GM19324 (cell line): Measurements from ENCODE around the gene ZC3H7B.
A peak's percentile ranks its signal among the peaks of the same experiment; 100 is the strongest.
"Not testable (repeated sequence)": the region's sequence is repeated elsewhere in the genome, so short reads cannot be mapped to it uniquely, and the experiment has no call there.

Experiments used
- ATAC-seq: cut with Tn5 transposase; IDR thresholded peaks from one replicate; pipeline ENCODE4 v1.9.1; 2021; ENCODE audit warnings: mild to moderate bottlenecking, moderate library complexity; ENCODE audit not compliant: unreplicated experiment, low FRiP score

The ZC3H7B gene

GRCh38 chr22:41285820-41286638 lies 15.3 kb upstream of the ZC3H7B start, which contains the start of gene RANGAP1:
RANGAP1 (minus strand) TSS chr22:41286187; CDS start chr22:41281044, 5,143 bp downstream.
- peak; percentile 95 for ATAC-seq

DNA sequence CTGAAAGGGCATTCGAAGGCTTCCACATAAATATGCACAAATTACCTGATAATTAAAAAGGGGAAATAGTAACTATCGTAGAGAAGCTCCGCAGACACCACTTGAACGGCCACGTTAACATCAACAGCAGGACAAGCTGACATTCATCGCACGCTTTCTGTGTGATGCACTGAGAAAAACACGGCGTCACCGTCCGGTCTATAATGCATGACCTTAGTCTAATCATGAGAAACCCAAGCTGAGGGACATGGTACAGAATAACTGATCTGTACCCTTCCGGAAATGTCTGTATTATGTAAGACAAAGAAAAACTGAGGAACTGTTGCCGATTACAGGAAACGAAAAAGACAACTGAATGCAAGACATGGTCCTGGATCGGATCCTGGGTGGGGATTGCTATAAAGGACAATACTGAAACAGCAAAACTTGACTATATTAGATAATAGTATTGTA lies 14.7 kb upstream of the ZC3H7B start:
- ATAC-seq, result peak; percentile 8

DNA sequence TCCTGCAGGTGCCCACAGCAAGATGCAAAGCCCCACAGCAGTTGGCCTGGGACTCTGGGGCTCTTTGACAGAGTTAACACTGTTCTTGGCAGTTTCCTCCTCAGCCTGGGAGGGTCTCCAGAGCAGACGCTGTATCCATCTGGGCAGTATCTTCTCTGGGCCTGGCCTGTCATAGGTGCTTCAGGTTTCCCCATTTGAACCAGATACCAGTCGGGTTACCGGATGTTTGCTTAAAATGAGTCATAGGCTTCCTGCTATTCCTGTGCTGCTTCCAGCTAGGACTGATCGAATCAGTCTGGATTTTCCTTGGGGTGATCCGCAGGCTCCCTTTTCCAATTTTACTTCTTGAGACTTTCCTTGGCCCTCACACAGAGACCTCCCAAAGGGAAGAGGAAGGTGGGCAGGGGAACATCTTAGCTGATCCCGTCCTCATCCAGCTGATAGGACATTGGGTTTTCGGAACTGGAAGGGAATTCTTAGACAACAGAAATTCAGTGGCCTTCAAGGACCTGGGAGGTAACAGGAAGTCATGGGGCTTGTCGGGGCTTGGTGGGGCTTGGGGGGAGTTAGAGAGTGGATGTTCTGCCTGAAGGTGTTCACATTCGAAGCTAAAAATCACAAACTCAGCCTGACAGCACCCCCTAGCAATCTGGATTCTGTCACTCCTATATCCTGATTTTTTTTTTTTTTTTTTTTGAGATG lies 12.9 kb upstream of the ZC3H7B start:
- no peak for ATAC-seq

DNA sequence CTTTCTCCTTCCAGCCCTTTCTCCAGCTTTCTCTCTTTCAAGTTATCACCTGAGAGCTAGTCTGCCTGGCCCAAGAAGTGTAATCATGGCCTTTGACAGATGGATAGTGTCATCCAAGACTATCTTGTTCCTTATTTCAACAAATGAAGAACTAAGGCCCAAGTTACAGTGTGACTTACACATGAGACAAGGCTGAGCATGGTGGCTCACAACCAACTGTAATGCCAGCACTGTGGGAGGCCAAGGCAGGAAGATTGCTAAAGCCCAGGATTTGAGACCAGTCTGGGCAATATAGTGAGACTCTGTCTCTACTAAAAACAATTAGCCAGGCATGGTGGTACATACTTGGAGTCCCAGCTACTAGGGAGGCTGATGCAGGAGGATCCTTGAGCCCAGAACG lies 11.7 kb upstream of the ZC3H7B start:
- no peak for ATAC-seq

DNA sequence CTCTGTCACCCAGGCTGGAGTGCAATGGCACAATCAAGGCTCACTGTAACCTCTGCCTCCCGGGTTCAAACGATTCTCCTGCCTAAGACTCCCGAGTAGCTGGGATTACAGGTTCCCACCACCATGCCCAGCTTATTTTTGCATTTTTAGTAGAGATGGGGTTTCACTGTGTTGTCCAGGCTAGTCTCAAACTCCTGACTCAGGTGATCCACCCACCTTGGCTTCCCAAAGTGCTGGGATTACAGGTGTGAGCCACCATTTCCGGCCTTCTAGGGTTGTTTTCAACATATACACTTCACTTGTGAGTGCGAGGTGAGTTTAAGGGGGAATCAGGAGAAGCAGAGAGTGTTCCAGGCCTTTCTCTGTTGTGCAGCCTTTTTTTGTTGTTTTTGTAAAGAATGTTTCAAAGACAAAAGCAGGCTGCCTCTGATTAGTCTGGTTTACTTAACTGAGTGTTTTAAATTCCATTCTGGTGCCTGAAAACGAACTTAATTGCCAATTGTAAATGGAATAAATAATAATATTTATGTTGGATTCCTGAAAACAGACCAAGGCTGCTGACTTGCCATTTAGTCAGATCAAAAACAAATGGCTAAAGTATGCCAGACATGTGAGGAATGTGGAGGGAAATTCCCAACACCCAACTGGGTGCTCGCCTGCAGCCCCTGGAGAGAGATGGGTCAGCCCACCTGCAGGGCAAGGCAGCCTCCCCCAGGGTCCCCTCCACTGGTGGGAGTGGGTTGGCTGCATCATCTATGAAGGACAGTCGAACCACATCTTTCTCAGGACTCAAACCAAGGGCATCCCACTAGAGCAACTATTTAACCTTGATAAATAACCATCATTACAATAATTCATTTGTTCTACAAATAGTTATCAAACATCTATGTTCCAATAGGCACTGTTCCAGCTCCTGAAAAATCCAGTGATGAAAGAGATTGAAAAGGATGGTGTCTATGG lies 10.8 kb upstream of the ZC3H7B start:
- no peak for ATAC-seq

DNA sequence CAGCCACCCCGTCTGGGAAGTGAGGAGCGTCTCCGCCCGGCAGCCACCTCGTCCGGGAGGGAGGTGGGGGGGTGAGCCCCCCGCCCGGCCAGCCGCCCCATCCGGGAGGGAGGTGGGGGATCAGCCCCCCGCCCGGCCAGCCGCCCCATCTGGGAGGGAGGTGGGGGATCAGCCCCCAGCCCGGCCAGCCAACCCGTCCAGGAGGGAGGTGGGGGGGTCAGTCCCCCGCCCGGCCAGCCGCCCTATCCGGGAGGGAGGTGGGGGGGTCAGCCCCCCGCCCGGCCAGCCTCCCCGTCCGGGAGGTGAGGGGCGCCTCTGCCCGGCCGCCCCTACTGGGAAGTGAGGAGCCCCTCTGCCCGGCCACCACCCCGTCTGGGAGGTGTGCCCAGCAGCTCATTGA lies 6.5 kb upstream of the ZC3H7B start:
- ATAC-seq, result not testable (repeated sequence)

- ATAC-seq, result no peak
These were observed 4.3 kb upstream of the ZC3H7B start for GRCh38 chr22:41296826-41297667.

GRCh38 chr22:41300661-41301060 lies 664 bp upstream of the ZC3H7B start:
- ATAC-seq, result no peak

- peak; percentile 16 for ATAC-seq
These were observed 869 bp downstream of the ZC3H7B start for GRCh38 chr22:41302021-41302767.

DNA sequence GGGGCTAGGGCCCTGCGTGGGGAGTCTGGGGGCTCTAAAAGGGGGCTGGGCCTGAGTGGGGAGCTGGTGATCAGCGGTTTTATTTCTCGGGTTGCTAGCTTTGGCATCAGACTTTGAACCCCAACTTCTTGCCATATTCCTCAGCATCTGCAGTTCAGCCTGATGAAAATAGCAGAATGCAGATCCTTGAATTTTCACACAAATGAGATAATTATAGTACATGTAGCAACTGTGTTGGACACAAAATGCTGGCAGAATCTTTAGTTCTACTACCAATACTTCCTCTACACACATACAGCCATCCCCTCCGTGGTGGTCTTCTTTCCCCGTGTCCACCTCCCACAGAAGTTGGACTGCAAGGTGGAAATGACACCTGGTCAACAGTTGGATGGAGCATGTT lies 1.5 kb downstream of the ZC3H7B start:
- no peak for ATAC-seq

DNA sequence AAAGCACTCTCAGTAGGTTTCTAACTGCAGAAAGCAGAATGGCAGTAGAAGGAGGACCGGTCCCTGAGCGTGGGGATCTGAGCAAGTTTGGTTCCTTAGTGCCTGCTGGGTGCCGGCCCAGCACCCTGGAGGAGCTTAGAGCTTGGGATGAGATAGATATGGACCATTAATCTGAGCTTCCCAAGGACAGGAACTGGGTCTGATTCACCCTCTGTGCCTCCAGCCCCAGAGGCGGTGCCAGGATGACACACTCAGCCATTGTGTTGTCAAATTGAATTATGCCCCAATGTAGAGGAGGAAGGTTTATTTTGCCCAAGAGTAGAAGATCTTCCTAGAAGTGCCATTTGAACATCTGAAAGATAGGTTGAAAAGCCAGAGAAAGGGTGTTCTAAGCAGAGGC lies 4.3 kb downstream of the ZC3H7B start:
- no peak for ATAC-seq

- no peak for ATAC-seq
These were observed 6.7 kb downstream of the ZC3H7B start for GRCh38 chr22:41308054-41308453.

DNA sequence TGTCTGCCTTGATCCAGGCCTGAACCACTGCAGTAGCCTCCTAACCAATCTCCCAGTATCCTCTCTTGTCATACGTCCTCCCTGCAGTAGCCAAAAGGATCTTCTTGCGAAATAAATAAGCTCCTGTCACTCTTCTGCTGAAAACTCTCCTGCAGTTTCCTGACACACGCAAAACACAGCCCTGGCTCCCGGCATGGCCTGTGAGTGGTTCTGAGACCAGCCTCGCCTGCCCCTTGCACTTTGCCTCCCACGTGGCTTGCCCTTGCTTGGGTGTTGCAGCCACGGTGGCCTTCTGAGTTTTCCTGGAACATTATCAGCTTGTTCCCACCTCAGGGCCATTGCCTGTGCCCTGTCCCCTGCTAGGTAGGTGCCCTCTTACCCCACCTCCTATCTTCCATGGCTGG lies 7.2 kb downstream of the ZC3H7B start:
- ATAC-seq, result no peak

GRCh38 chr22:41310336-41310735 lies 9.0 kb downstream of the ZC3H7B start:
- ATAC-seq, result no peak

DNA sequence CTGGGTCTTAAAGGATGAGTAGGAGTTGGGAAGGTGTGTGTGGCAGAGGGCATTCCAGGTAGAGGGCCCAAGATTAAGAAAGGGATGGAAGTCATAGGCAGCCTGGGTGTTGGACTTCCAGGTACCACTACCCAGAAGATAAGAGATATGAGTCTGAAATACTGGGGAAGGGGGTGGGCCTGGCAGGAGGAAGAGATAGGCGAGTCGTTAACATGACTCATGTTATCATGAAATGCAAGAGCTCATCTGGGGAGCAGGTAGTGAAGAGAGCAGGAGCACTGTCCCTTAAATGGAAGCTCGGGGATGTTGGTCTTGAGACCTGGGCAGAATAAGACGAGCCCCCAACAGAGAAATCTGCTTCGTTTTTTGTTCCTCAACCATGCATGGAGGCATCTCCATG lies 10.2 kb downstream of the ZC3H7B start:
- no peak for ATAC-seq

DNA sequence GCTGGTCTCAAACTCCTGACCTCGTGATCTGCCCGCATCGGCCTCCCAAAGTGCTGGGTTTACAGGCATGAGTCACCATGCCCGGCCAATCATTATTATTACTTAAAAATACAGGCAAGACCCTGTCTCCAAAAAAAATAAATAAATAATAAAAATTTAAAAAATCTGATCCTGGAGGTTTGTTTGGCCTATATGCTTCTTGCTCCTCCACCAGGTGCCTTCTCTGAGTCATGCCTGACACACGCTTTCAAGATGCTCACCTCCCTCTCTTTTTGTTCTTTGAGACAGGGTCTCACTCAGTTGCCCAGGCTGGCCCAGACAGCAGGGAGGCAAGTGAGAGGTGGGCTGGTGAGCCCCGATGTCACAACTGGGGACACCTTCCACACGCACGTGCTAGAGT lies 13.5 kb downstream of the ZC3H7B start:
- no peak for ATAC-seq

- ATAC-seq, result no peak
These were observed 14.3 kb downstream of the ZC3H7B start for GRCh38 chr22:41315586-41315985.

GRCh38 chr22:41320416-41321240 lies 19.3 kb downstream of the ZC3H7B start:
- no peak for ATAC-seq
